ENCODE results near the gene STH.

Gene STH

GRCh38 chr17:46044989-46045388 is 45.9 kb downstream of the STH start:
- no peak for DNase-seq (ENCODE audit: low read depth in 2 of 2)

- DNase-seq (ENCODE audit: low read depth in 2 of 2): no peak
These were observed 46.6 kb downstream of the STH start for GRCh38 chr17:46045639-46046038.

GRCh38 chr17:46046957-46047356 is 47.9 kb downstream of the STH start:
- DNase-seq (ENCODE audit: low read depth in 2 of 2): no peak

DNA sequence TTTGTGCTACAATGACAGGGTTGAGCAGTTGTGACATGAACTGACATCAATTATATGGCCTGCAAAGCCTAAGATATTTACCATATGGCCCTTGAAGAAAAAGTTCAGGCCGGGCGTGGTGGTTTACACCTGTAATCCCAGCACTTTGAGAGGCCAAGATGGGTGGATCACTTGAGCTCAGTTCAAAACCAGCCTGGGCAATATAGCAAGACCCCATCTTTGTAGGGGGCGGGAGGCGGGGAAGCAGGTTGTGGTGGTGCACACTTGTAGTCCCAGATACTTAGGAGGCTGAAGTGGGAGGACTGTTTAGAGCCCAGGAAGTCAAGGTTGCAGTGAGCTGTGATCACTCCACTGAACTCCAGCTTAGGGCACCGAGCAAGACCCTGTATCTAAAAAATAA is 48.3 kb downstream of the STH start:
- DNase-seq (ENCODE audit: low read depth in 2 of 2): no peak

DNA sequence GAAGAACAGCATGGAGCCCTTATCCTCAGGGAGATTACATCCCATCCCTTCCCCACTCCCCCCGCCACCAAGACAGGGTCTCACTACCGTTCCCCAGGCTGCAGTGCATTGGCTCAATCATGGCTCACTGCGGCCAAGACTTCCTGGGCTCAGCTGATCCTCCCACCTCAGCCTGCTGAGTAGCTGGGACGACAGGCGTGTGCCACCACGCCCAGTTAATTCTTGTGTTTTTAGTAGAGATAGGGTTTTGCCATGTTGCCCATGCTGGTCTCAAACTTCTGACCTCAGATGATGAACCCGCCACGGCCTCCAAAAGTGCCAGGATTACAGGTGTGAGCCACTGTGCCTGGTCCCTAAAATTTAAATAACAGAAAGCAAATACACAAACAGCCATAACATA is 48.8 kb downstream of the STH start:
- no peak for DNase-seq (ENCODE audit: low read depth in 2 of 2)
